Measurements from ENCODE around the gene CANX. TPM values are rescaled to one million over a fixed set of nuclear protein-coding genes. Genes with fewer than 3 reads are reported as not detected.

The CANX gene, protein sequence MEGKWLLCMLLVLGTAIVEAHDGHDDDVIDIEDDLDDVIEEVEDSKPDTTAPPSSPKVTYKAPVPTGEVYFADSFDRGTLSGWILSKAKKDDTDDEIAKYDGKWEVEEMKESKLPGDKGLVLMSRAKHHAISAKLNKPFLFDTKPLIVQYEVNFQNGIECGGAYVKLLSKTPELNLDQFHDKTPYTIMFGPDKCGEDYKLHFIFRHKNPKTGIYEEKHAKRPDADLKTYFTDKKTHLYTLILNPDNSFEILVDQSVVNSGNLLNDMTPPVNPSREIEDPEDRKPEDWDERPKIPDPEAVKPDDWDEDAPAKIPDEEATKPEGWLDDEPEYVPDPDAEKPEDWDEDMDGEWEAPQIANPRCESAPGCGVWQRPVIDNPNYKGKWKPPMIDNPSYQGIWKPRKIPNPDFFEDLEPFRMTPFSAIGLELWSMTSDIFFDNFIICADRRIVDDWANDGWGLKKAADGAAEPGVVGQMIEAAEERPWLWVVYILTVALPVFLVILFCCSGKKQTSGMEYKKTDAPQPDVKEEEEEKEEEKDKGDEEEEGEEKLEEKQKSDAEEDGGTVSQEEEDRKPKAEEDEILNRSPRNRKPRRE
- 535 and 841 TPM in 2 replicates for total RNA-seq

DNA sequence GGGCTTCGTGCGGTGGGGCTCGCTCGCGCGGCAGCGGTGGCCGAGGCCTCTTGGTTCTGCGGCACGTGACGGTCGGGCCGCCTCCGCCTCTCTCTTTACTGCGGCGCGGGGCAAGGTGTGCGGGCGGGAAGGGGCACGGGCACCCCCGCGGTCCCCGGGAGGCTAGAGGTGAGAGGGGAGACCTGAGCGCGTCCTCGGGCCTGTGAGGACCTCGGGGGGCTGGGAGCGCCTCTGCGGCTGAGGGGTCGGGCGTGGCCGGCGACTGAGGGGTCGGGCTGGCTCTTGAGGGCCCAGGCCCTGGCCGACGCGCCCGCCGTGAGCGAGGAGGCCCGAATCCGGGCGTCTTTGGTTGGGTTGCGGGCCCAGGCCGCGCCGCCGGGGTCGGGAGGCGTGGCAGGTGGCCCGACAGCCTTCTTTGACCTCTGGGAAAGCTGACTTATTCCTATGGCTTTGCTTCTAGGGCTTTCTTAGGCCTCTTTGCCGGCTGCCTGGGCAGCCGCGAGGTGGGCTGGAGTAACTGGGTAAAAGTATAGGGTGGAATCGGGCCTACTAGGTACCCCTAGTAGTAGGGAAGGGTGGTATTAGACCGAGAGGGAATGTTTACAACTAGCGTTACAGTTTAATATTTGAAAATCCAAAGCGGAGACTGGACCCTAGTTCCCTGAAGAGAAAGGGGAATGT lies at the start of gene CANX:
CANX (plus strand) TSS at position 33 of the 681 bp plus-strand sequence. CDS start 6,715 bp downstream, outside the sequence.

DNA sequence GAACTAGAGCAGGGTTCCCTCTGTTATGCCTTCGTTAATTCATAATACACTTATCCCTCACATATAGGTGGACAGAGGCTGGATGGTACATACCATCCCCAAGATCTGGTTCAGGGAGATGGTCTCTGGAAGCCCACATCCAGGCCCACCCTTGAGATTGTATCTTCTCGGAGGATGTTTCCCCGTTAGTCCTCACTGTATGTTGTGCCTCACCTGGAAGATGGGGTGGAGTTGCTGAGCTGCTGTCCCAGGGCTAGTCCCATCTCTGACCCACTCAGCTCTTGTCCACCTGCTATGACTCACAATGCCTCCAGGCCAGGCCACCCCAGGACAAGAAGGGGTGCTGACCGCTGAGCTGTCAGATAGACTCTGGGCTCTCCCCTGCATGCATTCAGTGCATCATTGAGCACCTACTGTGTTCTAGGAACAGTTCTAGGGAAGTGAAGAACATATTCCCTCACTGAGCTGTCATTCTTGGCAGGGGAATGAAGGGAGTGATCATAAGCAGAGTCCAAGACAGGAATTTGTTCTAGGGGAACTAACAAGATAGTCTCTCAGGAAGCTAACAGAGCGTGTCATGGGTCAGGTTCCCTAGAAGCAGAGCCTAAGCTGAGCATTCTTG lies 17.9 kb upstream of the CANX start, which contains the start of gene CBY3:
CBY3 (minus strand) TSS at position 255 of the 622 bp plus-strand sequence; CDS start at position 139, 116 bp downstream.

GRCh38 chr5:179732412-179732917 lies 33.7 kb downstream of the CANX start, which contains the start of gene MAML1:
Gene MAML1 (plus strand): TSS chr5:179732822. CDS start chr5:179733113, 291 bp downstream.

Other genes starting within 250 kb of the CANX start
- 43.7 and 74.1 TPM in 2 replicates for gene RUFY1, start 148.4 kb upstream of the CANX start, total RNA-seq
- 466 and 1,064 TPM in 2 replicates for gene HNRNPH1, start 75.3 kb upstream of the CANX start, total RNA-seq
- gene CBY3, start 17.9 kb upstream of the CANX start, total RNA-seq = 0.16 TPM in 1 of 2 replicates, not detected in the other
- 4.9 and 10.2 TPM in 2 replicates for gene MAML1, start 33.9 kb downstream of the CANX start, total RNA-seq
- 0.32 TPM in 1 of 2 replicates, not detected in the other for gene LTC4S, start 95.0 kb downstream of the CANX start, total RNA-seq
- 143 and 246 TPM in 2 replicates for gene MGAT4B, start 107.9 kb downstream of the CANX start, total RNA-seq
- gene SQSTM1, start 121.9 kb downstream of the CANX start, total RNA-seq = 356 and 831 TPM in 2 replicates
- 3.9 and 13.8 TPM in 2 replicates for gene MRNIP, start 159.8 kb downstream of the CANX start, total RNA-seq
- gene TBC1D9B, start 208.9 kb downstream of the CANX start, total RNA-seq = 43.9 and 87.7 TPM in 2 replicates